Neural progenitor cell (in vitro differentiated cells): ENCODE data around the gene GAP43. TPM values are rescaled to one million over a fixed set of nuclear protein-coding genes. Genes with fewer than 3 reads are reported as not detected.

Experiments used
- DNase-seq: peaks from one replicate; pipeline ENCODE4 v3.0.0-alpha.2; 2016; ENCODE audit warnings: low spot score
- H2AFZ ChIP-seq: fragments of 200-600 bp; sonication (generic); replicated peaks from 2 replicates; pipeline ENCODE4 v1.6.1; 2016; ENCODE audit warnings: antibody characterized with exemption
- H3F3A ChIP-seq: fragments of 200-600 bp; sonication (generic); 2 replicates; pipeline ENCODE4 v1.6.1; 2016; ENCODE audit warnings: antibody characterized with exemption, low read depth
- H3K27ac ChIP-seq: fragments of 200-600 bp; sonication (generic); 2 replicates; pipeline ENCODE4 v1.5.1; 2016; ENCODE audit warnings: mild to moderate bottlenecking
- H3K27me3 ChIP-seq: fragments of 200-600 bp; sonication (generic); 2 replicates; pipeline ENCODE4 v1.6.1; 2016; ENCODE audit warnings: mild to moderate bottlenecking, moderate library complexity
- H3K36me3 ChIP-seq: fragments of 200-600 bp; sonication (generic); 2 replicates; pipeline ENCODE4 v1.5.1; 2016
- H3K4me1 ChIP-seq: fragments of 200-600 bp; sonication (generic); 2 replicates; pipeline ENCODE4 v1.6.1; 2016; ENCODE audit warnings: mixed run types
- H3K4me2 ChIP-seq: fragments of 200-600 bp; sonication (generic); 2 replicates; pipeline ENCODE4 v1.6.1; 2016
- H3K4me3 ChIP-seq: fragments of 200-600 bp; sonication (generic); 2 replicates; pipeline ENCODE4 v1.5.1; 2016
- H3K79me2 ChIP-seq: fragments of 200-600 bp; sonication (generic); 2 replicates; pipeline ENCODE4 v1.6.1; 2016; ENCODE audit warnings: low read depth
- H3K9ac ChIP-seq: fragments of 200-600 bp; sonication (generic); 2 replicates; pipeline ENCODE4 v1.6.1; 2016
- H3K9me3 ChIP-seq: fragments of 200-600 bp; sonication (generic); 2 replicates; pipeline ENCODE4 v1.5.1; 2016; ENCODE audit warnings: low read depth
- H4K20me1 ChIP-seq: fragments of 200-600 bp; sonication (generic); 2 replicates; pipeline ENCODE4 v1.6.1; 2016; ENCODE audit warnings: low read depth
- H3K27ac Mint-ChIP-seq: 3 replicates; pipeline ENCODE4 v1.8.0; 2021; ENCODE audit warnings: mixed read lengths
- H3K27me3 Mint-ChIP-seq: 2 replicates; pipeline ENCODE4 v1.8.0; 2022; ENCODE audit warnings: low read depth, mild to moderate bottlenecking, inconsistent platforms, moderate library complexity, mixed read lengths; ENCODE audit not compliant: insufficient read depth
- H3K36me3 Mint-ChIP-seq: 3 replicates; pipeline ENCODE4 v1.8.0; 2021; ENCODE audit warnings: mixed read lengths
- H3K4me1 Mint-ChIP-seq: 3 replicates; pipeline ENCODE4 v1.8.0; 2021; ENCODE audit warnings: mixed read lengths
- H3K4me3 Mint-ChIP-seq: 3 replicates; pipeline ENCODE4 v1.8.0; 2021; ENCODE audit warnings: mild to moderate bottlenecking, moderate library complexity, mixed read lengths
- H3K9me3 Mint-ChIP-seq: 3 replicates; pipeline ENCODE4 v1.8.0; 2020; ENCODE audit warnings: mixed read lengths
- EZH2 ChIP-seq: fragments of 200-600 bp; sonication (generic); IDR thresholded peaks from 2 replicates; pipeline ENCODE4 v1.6.1; 2017; ENCODE audit warnings: antibody characterized with exemption, mild to moderate bottlenecking, moderate library complexity
- EZH2phosphoT487 ChIP-seq: fragments of 200-600 bp; sonication (generic); IDR thresholded peaks from 2 replicates; pipeline ENCODE4 v1.6.1; 2017; ENCODE audit warnings: antibody characterized with exemption
- total RNA-seq: library from RNA; depleted of rRNA; stranded (reverse); fragments of >200 nt; gene quantifications from 2 replicates; pipeline ENCODE4 v1.2.3, GENCODE V29; 2015; ENCODE audit warnings: low replicate concordance
- TF ChIP-seq, protein P1 (sequence below): fragments of 200-600 bp; sonication (generic); IDR thresholded peaks from 2 replicates; pipeline ENCODE4 v1.5.1; 2017; ENCODE audit warnings: antibody characterized with exemption, mild to moderate bottlenecking

GAP43 gene
- total RNA-seq, 1 donor from 2014 or later = 5.0 TPM

DNA sequence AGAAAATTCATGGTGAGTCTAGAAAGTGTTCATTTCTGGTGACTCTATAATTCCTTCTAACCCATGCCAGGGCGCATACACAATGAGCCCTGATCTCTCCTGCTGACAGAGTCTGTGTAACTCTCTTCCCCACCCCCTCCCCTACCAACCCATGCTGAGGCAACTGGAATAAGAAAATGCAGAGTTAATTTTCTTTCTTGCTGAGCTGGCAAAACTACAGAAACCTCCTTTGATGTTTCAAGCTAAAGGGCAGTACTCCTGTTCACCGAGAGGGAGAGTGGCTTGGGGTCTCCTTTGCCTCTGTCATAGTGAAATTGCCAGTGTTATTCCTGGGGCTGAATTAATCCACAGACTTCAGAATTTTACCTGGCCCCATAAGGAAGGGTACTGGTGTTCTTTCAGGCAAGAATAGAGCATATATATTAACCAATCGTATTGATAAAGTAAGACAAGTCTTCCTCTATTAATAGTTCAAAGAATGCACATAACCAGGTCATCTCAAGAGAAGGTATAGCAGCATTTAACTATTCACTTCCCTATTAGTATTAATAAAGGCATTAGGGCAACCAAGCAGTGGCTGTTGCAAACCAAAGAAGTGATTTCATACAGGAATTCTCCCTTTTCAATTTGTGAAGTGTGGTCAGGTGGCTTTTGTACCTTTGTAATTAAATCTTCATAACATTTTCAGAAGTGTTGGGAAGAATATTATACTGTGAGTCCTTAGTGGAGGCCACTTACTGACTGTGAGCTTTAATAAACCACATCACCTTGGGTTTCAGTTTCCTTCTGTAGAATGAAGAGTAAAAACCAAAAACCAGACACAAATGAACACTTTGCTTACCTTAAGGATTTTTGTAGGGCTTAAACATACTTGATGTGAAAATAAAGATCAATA, 4.1 kb downstream of the GAP43 start:
- peak overlapping the region; percentile 11 for H3K27ac Mint-ChIP-seq

GRCh38 chr3:115628075-115628412, 4.7 kb downstream of the GAP43 start:
- Histone ChIP-seq H3K9me3 (no peaks in the 10 kb centered on the region), H3K36me3 (no peaks in the 10 kb centered on the region), H3K9ac (no peak overlapping the region), H4K20me1 (no peaks in the 10 kb centered on the region), H3K4me3 (no peak overlapping the region), H3F3A (peaks cover 17% of the 10 kb centered on the region), H3K4me2 (no peak overlapping the region), H2AFZ (no peak overlapping the region), H3K27ac (no peak overlapping the region), H3K27me3 (peaks cover 20% of the 10 kb centered on the region), H3K4me1 (peaks cover 51% of the 10 kb centered on the region), H3K79me2 (no peaks in the 10 kb centered on the region)
- Mint-ChIP-seq H3K4me3 (no peak overlapping the region), H3K9me3 (no peaks in the 10 kb centered on the region), H3K4me1 (peaks cover 21% of the 10 kb centered on the region), H3K27ac (no peak overlapping the region), H3K27me3 (peaks cover 2% of the 10 kb centered on the region), H3K36me3 (peaks cover 6% of the 10 kb centered on the region)
- DNase-seq = no peak
- TF ChIP-seq EZH2phosphoT487 = no peak

More for the DNA sequence above, 4.1 kb downstream of the GAP43 start:
- Histone ChIP-seq H3K36me3 (no peaks in the 10 kb centered on the region), H4K20me1 (no peaks in the 10 kb centered on the region), H3K4me3 (peak overlapping the region; percentile 1), H3K4me1 (peaks cover 56% of the 10 kb centered on the region), H3K27ac (no peak overlapping the region), H3K9ac (no peak overlapping the region), H3F3A (peaks cover 20% of the 10 kb centered on the region), H3K4me2 (peak overlapping the region; percentile 51), H3K9me3 (no peaks in the 10 kb centered on the region), H3K27me3 (peaks cover 20% of the 10 kb centered on the region), H3K79me2 (no peaks in the 10 kb centered on the region), H2AFZ (no peak overlapping the region)
- H3K9me3 Mint-ChIP-seq = no peaks in the 10 kb centered on the region
- H3K4me1 Mint-ChIP-seq = peaks cover 23% of the 10 kb centered on the region
- H3K27me3 Mint-ChIP-seq = peaks cover 2% of the 10 kb centered on the region
- H3K36me3 Mint-ChIP-seq = peaks cover 6% of the 10 kb centered on the region
- peak; percentile 53 for DNase-seq
- H3K4me3 Mint-ChIP-seq = peak overlapping the region; percentile 64
- no peak for TF ChIP-seq EZH2

GRCh38 chr3:115630850-115631249, 7.5 kb downstream of the GAP43 start:
- no peak overlapping the region for H2AFZ ChIP-seq
- H3K36me3 Mint-ChIP-seq = peaks cover 8% of the 10 kb centered on the region
- no peak for DNase-seq
- no peaks in the 10 kb centered on the region for H3K36me3 ChIP-seq
- H3K27me3 Mint-ChIP-seq = peaks cover 2% of the 10 kb centered on the region
- H3K4me1 ChIP-seq = peaks cover 41% of the 10 kb centered on the region
- peaks cover 11% of the 10 kb centered on the region for H3F3A ChIP-seq
- H4K20me1 ChIP-seq = no peaks in the 10 kb centered on the region
- H3K4me2 ChIP-seq = no peak overlapping the region
- H3K4me3 ChIP-seq = no peak overlapping the region
- TF ChIP-seq EZH2 = no peak
- H3K79me2 ChIP-seq = no peaks in the 10 kb centered on the region
- no peak overlapping the region for H3K27ac Mint-ChIP-seq
- H3K9ac ChIP-seq = no peak overlapping the region
- H3K27ac ChIP-seq = no peak overlapping the region
- H3K4me3 Mint-ChIP-seq = no peak overlapping the region
- peaks cover 7% of the 10 kb centered on the region for H3K4me1 Mint-ChIP-seq
- no peaks in the 10 kb centered on the region for H3K9me3 ChIP-seq
- H3K27me3 ChIP-seq = no peaks in the 10 kb centered on the region
- H3K9me3 Mint-ChIP-seq = no peaks in the 10 kb centered on the region

DNA sequence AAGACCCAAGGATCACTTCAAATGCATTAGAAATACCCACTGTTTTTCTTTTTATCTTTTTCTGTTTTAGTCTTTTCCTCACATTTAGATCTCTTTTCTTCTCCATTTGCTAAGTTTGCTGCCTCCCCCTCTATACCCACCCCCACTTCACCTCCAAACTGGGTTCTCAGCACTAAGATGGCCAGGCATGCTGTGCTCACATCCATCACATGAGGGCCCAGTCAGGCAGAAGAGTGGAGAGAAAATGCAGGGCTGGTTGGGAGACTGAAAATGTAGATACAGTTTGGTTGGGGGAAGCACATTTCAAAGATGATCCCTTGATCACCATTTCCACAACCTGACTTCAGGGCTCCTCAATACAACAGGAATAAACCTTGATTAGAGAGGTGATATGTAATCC, 8.7 kb downstream of the GAP43 start:
- H3K9me3 ChIP-seq = no peaks in the 10 kb centered on the region
- peaks cover 7% of the 10 kb centered on the region for H3F3A ChIP-seq
- H3K9ac ChIP-seq = no peak overlapping the region
- Mint-ChIP-seq H3K27ac (no peak overlapping the region), H3K9me3 (no peaks in the 10 kb centered on the region), H3K36me3 (peaks cover 11% of the 10 kb centered on the region), H3K4me3 (peak overlapping the region; percentile 42), H3K4me1 (peaks cover 7% of the 10 kb centered on the region), H3K27me3 (peaks cover 2% of the 10 kb centered on the region)
- DNase-seq = peak; percentile 11
- H3K36me3 ChIP-seq = no peaks in the 10 kb centered on the region
- H4K20me1 ChIP-seq = no peaks in the 10 kb centered on the region
- TF ChIP-seq EZH2 (no peak), EZH2phosphoT487 (no peak)
- TF ChIP-seq, protein P1, sequence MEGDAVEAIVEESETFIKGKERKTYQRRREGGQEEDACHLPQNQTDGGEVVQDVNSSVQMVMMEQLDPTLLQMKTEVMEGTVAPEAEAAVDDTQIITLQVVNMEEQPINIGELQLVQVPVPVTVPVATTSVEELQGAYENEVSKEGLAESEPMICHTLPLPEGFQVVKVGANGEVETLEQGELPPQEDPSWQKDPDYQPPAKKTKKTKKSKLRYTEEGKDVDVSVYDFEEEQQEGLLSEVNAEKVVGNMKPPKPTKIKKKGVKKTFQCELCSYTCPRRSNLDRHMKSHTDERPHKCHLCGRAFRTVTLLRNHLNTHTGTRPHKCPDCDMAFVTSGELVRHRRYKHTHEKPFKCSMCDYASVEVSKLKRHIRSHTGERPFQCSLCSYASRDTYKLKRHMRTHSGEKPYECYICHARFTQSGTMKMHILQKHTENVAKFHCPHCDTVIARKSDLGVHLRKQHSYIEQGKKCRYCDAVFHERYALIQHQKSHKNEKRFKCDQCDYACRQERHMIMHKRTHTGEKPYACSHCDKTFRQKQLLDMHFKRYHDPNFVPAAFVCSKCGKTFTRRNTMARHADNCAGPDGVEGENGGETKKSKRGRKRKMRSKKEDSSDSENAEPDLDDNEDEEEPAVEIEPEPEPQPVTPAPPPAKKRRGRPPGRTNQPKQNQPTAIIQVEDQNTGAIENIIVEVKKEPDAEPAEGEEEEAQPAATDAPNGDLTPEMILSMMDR = no peak
- H3K27ac ChIP-seq = no peak overlapping the region
- H3K4me2 ChIP-seq = peak overlapping the region; percentile 28
- H3K4me3 ChIP-seq = no peak overlapping the region
- peaks cover 32% of the 10 kb centered on the region for H3K4me1 ChIP-seq
- no peak overlapping the region for H2AFZ ChIP-seq
- no peaks in the 10 kb centered on the region for H3K79me2 ChIP-seq
- no peaks in the 10 kb centered on the region for H3K27me3 ChIP-seq
